GM12892 (cell line): Measurements from ENCODE around the gene IL17F.

Experiments used
- POLR2A ChIP-seq: IDR thresholded peaks from 2 replicates; pipeline ENCODE4 v1.6.1; 2011; ENCODE audit warnings: low read depth, low read length, control low read depth
- POLR2AphosphoS5 ChIP-seq: IDR thresholded peaks from 2 replicates; pipeline ENCODE4 v1.6.1; 2011; ENCODE audit warnings: low read depth, low read length, control low read depth
- TAF1 ChIP-seq: IDR thresholded peaks from 2 replicates; pipeline ENCODE4 v1.6.1; 2011; ENCODE audit warnings: low read depth, mild to moderate bottlenecking, control low read depth, low read length, borderline replicate concordance

DNA sequence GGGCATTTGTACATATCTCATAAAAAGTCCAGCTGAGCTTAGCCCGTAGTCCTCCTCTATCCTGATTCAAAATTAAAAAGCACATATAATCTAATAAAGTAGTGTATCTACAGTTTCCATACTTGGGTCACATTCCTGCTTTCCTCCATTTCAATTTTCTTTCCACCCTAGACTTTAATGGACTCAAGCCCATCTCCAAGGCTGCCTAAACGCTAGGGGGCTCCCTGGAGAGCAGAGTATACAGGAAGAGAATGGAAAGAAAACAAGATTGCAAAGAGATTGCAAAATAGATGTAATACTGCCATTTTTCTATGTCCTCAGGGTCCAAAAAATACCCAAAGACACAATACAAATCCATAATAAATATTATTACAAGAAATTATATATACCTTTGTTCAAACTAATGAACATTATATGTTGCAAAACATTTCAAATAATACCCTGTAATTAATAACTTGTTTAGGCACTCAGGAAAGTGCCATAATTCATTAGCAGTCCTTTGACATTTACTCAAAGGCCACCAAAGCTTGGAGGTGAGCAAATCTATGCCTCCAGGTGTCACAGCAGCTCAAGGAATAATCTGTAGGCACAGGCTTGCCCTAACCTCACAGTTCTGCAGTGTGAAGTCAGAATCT lies 42.6 kb upstream of the IL17F start:
- TF ChIP-seq POLR2AphosphoS5 = no peak
- no peak for TF ChIP-seq POLR2A
- TF ChIP-seq TAF1 = no peak
